Activated CD8-positive, alpha-beta memory T cell treated with anti-CD3 and anti-CD28 coated beads, Interleukin-2, amount 50 U/mL, for 24 hours (primary cell): Measurements from ENCODE around the gene ERBB4.
"Not testable (repeated sequence)": the region's sequence is repeated elsewhere in the genome, so short reads cannot be mapped to it uniquely, and the experiment has no call there.

Source experiments
- DNase-seq: peaks from one replicate; pipeline ENCODE4 v3.0.0-alpha.2; 2020; ENCODE audit errors: extremely low read depth

ERBB4 gene

DNA sequence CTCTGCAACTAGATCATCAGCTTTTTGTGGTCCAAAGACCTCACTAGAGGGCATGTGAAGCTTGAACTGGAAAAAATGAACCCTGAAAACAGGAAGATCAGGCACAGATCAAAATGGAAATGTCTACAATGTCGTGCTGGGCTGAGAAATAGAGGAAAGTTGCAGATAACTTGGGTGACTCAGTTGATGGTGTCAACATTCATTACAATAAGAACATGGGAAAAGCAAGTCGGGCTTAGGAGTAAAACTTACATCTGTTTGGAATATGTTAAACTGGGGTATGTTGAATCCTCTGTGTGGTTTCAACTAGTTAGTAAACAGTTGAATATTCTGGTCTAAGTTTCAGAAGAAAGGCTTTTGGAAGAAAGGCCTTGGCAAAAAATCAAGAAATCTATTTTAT, 940.4 kb downstream of the ERBB4 start:
- no peak for DNase-seq

DNA sequence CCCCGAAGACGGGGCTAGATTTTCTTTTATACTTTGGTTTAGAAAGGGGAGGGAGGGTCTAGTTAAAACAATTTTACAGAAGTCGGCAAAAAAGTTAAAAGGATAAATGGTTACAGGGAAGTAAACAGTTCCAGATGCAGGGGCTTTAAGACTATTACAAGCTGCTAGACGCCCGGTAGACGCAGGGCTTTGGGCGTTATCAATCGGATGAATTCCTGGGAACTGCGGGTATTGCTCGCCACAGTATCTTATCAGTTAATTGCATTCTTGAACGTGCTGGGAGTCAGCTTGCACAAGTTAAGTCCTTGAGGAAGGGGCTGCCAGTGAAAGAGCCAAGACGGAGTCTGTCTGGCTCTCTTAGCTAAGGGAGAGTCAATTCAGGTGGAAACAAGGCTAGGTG, 946.6 kb downstream of the ERBB4 start:
- DNase-seq: not testable (repeated sequence)

- no peak for DNase-seq
Measured at GRCh38 chr2:211591426-211591825, 947.2 kb downstream of the ERBB4 start.

DNA sequence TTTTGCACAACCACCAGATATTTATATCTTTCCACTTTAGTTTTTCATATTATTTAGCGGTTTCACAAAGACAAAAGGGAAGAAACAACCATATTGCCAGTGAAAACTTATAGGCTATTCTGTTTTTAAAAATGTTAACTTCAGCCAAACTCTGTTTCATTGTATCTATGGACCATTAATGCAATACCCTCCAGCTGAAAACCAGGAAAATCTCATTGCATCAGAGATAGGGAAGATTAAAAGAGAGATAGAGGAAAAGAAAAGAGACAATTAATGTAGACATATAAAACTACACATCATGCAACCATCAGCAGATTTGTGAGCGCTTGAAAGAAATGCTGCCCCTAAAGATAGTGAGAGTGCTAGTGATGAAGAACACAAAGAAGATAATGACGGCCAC, 970.2 kb downstream of the ERBB4 start:
- DNase-seq: no peak

DNA sequence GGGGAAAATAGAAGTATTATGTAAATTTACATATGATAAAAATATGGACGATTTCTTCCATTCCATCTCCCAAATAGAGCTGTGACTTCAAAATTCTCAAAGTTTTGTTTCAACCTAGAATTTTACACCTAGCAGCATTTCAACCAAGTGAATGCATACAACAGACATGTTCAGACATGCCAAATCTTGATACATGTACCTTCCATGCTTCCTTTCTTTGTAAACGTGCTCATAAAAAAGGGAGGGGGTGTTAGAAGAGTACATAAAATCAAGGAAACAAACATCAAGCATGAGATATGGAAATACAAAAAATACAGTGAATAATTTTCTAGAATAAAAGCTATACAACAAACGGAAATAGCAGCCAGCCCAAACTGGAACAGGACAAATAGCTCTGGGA, 974.2 kb downstream of the ERBB4 start:
- DNase-seq: no peak

DNA sequence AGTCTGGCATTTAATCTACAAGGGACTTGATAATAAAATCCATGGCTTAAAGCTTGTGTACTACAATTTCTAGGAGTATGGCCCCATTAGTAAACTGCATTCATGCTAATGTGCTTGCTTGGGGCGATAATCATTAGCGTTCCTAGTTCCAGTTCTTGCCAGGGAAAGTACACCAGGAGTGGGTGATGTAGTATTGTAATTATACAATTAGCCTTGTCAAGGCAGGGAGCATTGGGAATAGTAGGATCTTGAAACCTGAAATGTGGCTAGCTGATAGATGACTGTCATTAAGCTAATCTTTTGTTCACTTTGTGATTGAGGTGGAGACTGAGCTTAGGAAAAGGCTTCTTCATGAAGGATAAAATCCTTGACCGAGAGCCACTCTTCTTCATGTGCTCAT, 993.0 kb downstream of the ERBB4 start:
- DNase-seq: no peak

GRCh38 chr2:211534632-211535031, 1004.0 kb downstream of the ERBB4 start:
- DNase-seq: no peak

- not testable (repeated sequence) for DNase-seq
Measured at GRCh38 chr2:211524248-211524647, 1014.4 kb downstream of the ERBB4 start.

GRCh38 chr2:211516537-211516936, 1022.1 kb downstream of the ERBB4 start:
- DNase-seq: no peak

- no peak for DNase-seq
Measured at GRCh38 chr2:211514049-211514448, 1024.6 kb downstream of the ERBB4 start.

GRCh38 chr2:211513446-211513845, 1025.2 kb downstream of the ERBB4 start:
- DNase-seq: no peak

- no peak for DNase-seq
Measured at GRCh38 chr2:211512806-211513205, 1025.8 kb downstream of the ERBB4 start.

DNA sequence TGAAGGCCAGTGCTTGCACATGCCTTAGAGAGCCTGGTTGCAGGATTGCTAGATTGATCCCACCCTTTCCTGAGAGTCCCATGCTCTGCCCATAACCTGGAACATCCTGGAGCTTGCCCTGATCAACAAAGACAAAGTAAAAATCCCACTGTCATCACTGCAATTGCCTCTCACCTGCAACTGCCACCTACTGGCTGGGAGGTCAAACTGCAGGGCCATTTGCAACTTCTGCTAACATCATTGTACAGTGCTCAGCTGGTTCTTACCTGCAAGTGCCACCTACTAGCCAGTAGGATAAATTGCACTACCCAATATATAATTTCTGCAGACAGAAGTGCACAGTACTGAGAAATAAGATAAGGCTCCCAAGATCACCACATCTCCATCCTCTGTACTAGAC, 1034.7 kb downstream of the ERBB4 start:
- DNase-seq: no peak

DNA sequence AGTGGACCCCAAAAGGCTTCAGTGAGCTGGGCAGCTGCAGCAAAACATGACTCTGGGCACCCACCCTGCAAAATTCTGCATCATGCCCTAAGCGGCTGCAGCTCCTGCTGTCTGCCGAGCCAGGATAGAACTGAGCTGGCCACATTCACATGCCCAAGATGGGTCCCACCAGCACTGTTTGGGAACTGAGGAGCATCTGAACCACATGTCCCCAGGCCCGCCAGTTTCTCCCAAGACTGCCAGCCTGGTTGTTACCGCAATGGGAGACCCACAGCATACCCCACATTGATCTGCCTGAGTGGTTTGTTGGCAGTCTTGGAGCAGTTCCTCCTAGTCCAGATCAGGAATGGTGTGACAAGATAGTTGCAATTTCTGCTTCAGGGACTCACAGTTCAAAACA, 1035.4 kb downstream of the ERBB4 start:
- no peak for DNase-seq

GRCh38 chr2:211498551-211499205, 1039.9 kb downstream of the ERBB4 start:
- DNase-seq: no peak

DNA sequence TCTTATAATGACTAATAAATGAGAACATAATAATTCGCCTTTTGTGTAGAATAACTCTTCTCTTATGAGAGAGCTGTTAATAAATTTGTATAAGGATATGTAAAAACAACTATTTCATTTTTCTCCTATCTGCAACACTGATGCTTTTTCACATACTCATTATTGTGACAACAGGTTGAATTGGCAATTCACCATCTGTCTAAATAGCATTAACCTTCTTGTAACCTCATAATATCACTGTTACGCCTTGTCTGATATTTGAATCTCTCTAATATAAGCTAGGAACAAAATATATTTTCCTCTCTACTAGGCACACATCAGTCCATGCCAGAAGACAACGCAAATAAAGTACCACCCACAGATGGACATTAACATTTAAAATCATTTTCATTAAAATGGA, 1043.3 kb downstream of the ERBB4 start:
- no peak for DNase-seq

- no peak for DNase-seq
Measured at GRCh38 chr2:211494536-211494935, 1044.1 kb downstream of the ERBB4 start.

DNA sequence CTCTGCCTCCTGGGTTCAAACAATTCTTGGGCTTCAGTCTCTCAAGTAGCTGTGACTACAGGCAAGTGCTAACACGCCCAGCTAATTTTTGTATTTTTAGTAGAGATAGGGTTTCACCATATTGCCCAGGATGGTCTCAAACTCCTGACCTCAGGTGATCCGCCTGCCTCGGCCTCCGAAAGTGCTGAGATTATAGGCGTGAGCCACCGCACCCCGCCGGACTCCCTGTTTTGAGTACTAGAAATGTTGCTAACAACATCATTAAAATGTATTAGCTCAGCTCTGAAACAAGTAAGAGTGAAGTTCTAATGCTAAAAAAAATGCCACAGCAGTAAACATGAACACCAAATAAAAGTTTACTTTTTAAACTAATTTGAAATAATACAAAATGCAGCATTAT, 1044.5 kb downstream of the ERBB4 start:
- no peak for DNase-seq

DNA sequence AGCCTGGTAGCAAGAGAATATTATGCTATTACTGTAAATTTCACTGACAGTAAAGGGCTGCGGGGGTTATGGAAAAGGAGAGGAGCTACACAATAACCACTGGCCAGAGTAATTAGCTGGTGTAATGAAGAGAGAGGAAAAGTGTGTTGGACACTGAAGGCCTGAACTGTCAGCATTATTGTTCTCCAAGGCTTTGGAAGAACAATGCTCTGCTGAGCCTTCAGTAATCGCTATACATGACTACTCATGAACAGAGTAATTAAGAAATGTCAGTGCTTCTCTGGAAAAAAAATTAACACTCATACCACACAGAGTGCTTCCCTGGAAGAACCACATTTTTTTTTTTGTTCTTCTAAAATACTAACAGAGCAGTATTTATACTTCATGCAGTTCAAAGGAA, 1050.9 kb downstream of the ERBB4 start:
- DNase-seq: no peak

DNA sequence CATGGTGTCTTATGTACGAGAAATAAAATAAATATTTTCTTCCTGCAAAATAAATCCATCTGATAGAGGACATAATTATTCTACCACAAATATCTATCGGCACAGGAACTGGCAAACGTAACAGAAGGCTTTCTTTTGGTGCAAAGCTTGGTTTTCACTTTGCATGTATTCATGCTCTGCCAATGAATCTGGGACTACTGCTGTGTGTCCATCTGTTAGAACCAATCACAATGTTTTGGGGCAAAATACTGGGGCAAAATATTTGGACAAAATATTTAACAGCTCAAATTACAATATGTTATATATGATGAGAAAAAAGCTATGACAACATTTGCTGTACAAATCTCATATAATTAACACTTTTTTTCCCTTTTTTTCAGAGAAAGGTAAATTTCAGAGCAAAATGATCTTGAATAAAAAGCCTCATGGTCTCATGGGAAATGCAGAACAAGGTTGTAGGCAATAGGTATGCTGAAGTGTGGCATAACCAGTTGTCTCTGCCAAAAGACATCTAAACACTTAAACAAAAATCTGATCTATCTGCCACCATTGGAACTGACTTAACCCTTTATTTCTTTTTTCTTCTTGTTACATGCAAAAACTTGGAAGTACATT, 1059.0 kb downstream of the ERBB4 start:
- no peak for DNase-seq

DNA sequence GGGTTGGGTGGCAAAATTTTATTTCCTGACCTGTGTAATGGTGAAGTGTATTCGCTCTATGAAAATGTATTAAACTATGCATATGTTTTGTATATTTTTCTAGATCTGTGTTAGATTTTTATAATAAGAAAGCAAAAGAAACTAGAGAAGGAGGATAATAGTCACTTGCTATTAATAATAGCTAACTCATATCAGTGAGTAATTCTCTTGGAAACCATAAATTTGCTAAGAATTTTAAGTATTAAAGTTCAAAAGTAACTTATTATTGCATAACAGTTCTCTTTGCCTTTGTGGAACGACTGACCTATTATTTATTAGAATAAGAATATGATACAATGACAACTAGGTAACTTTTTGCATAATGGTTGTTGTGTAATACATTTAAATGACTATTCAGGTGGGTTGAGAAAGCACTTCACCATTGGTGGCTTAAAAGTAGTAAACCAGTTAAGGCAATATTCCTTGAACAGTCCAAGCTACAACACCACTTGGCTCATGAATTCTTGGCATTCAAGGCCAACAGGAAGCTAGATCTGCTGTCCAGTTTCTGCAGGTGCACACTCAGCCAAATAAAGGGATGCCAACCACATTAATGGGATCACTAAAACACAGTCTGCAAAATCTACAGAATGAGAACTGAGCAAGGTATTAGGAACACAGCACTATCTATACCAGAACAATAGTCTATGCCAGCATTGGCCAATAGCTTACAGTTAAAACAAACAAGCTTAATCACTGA, 1060.9 kb downstream of the ERBB4 start:
- no peak for DNase-seq

GRCh38 chr2:211473116-211473515, 1065.5 kb downstream of the ERBB4 start:
- no peak for DNase-seq

GRCh38 chr2:211469664-211470059, 1068.9 kb downstream of the ERBB4 start:
- no peak for DNase-seq
